ENCODE results near the gene CACNA2D3. TPM values are rescaled to one million over a fixed set of nuclear protein-coding genes. Genes with fewer than 3 reads are reported as not detected.
A peak's percentile ranks its signal among the peaks of the same experiment; 100 is the strongest.

The CACNA2D3 gene
- total and polyA plus RNA-seq, 12 donors: 0.26 to 13.7 (median 2.8) TPM; not detected in 1

GRCh38 chr3:54962200-54962599 lies 839.8 kb downstream of the CACNA2D3 start:
- intact Hi-C loops (cut with DNase I): no loop called here

GRCh38 chr3:54963641-54964040 lies 841.3 kb downstream of the CACNA2D3 start:
- intact Hi-C loops (cut with DNase I): no loop called here
- H3K9me3 ChIP-seq (replicated peaks in 1 of 3): no peaks in the 10 kb centered on the region
- WGBS, 4 donors: 72 to 80% (median 76%) methylated on average over 4 of the region's 4 CpGs

More at GRCh38 chr3:54962200-54962599, 839.8 kb downstream of the CACNA2D3 start:
- 75 to 91% (median 83%) methylated on average over 2 of the region's 2 CpGs for WGBS, 4 donors
- Histone ChIP-seq H3K9me3 (replicated peaks in 1 of 3) (no peaks in the 10 kb centered on the region), H3K27me3 (no peaks in the 10 kb centered on the region), H3K4me3 (no peak overlapping the region), H3K27ac (no peak overlapping the region), H3K4me1 (replicated peaks in 1 of 2) (no peaks in the 10 kb centered on the region), H3K36me3 (replicated peaks in 1 of 2) (no peaks in the 10 kb centered on the region)
- TF ChIP-seq CTCF (IDR thresholded peaks at IDR 0.05) (no peak), POLR2A (IDR thresholded peaks at IDR 0.05) (no peak)
- no peak for DNase-seq

GRCh38 chr3:54964081-54964480 lies 841.7 kb downstream of the CACNA2D3 start:
- Histone ChIP-seq H3K27ac (no peak overlapping the region), H3K36me3 (replicated peaks in 1 of 2) (no peaks in the 10 kb centered on the region), H3K27me3 (no peaks in the 10 kb centered on the region), H3K4me3 (no peak overlapping the region), H3K9me3 (replicated peaks in 1 of 3) (no peaks in the 10 kb centered on the region), H3K4me1 (replicated peaks in 1 of 2) (no peaks in the 10 kb centered on the region)
- no peak for DNase-seq
- TF ChIP-seq POLR2A (IDR thresholded peaks at IDR 0.05): no peak
- no peak for TF ChIP-seq CTCF (IDR thresholded peaks at IDR 0.05)
- intact Hi-C loops (cut with DNase I): no loop called here
- WGBS, 4 donors: 79 to 92% (median 87%) methylated on average over 3 of the region's 3 CpGs

More at GRCh38 chr3:54963641-54964040, 841.3 kb downstream of the CACNA2D3 start:
- no peaks in the 10 kb centered on the region for H3K4me1 ChIP-seq (replicated peaks in 1 of 2)
- H3K27ac ChIP-seq: no peak overlapping the region
- H3K36me3 ChIP-seq (replicated peaks in 1 of 2): no peaks in the 10 kb centered on the region
- no peaks in the 10 kb centered on the region for H3K27me3 ChIP-seq
- no peak for DNase-seq
- H3K4me3 ChIP-seq: no peak overlapping the region
- TF ChIP-seq CTCF (IDR thresholded peaks at IDR 0.05): no peak
- TF ChIP-seq POLR2A (IDR thresholded peaks at IDR 0.05): no peak

GRCh38 chr3:54965746-54966145 lies 843.4 kb downstream of the CACNA2D3 start:
- H3K27ac ChIP-seq: no peak overlapping the region

More at GRCh38 chr3:54965746-54966145, 843.4 kb downstream of the CACNA2D3 start:
- H3K27me3 ChIP-seq: no peaks in the 10 kb centered on the region
- DNase-seq: peak in 5 of 7 donors; percentile 20 to 47 (median 27)
- no peaks in the 10 kb centered on the region for H3K36me3 ChIP-seq (replicated peaks in 1 of 2)
- 50 to 63% (median 53%) methylated on average over 6 of the region's 6 CpGs for WGBS, 4 donors
- H3K4me1 ChIP-seq (replicated peaks in 1 of 2): peaks cover 0 to under 1% of the 10 kb centered on the region in 2 donors
- no peak for TF ChIP-seq CTCF (IDR thresholded peaks at IDR 0.05)
- TF ChIP-seq POLR2A (IDR thresholded peaks at IDR 0.05): no peak
- H3K4me3 ChIP-seq: no peak overlapping the region
- no peaks in the 10 kb centered on the region for H3K9me3 ChIP-seq (replicated peaks in 1 of 3)
- intact Hi-C loops (cut with DNase I): no loop called here
